Cardiac fibroblast (primary cell): ENCODE results near the gene DMAC1.

Source experiments
- DNase-seq, 2 donors: peaks; one replicate each; pipeline versions ENCODE4 v3.0.0 to v3.0.0-alpha.2; 2010; ENCODE audit warnings: low read depth in 2 of 2
- H3K4me3 ChIP-seq, 2 donors: replicated peaks in 1 of 2; 1 replicate in 1 of 2; 2 replicates in 1 of 2; pipeline ENCODE4 v1.5.1; 2011; ENCODE audit warnings: low read depth in 2 of 2, low read length in 2 of 2, mild to moderate bottlenecking in 2 of 2, moderate library complexity in 1 of 2
- CTCF ChIP-seq: IDR thresholded peaks from one replicate; pipeline ENCODE4 v1.5.1; 2011; ENCODE audit warnings: low read depth, mild to moderate bottlenecking, low read length, inconsistent platforms

Gene DMAC1, protein sequence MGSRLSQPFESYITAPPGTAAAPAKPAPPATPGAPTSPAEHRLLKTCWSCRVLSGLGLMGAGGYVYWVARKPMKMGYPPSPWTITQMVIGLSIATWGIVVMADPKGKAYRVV

GRCh38 chr9:7799234-7799943, at the start of gene DMAC1:
Gene DMAC1 (minus strand): TSS chr9:7799778. CDS start chr9:7799734, 44 bp downstream.
- H3K4me3 ChIP-seq, result peak within 1 kb of the TSS; percentile 72 to 86
- peak; percentile 87 to 89 for DNase-seq

DNA sequence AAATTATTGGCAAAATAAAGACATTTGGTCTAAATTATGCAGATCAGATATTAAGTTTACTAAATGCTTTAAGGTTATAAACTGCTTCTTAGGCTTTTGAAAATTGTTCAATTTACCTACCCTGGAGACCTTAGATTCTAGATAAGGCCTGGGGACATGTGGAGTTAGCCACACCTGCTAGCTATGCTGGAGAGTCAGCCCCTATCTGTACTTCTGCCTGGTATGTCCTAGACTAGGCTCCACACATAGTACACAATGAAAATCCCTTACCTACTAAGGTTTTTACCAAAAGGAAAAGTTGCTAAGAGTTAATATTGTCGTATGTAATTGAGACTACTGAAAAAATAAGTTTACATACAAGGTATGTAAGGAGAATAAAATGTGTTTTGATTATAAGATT, 49.8 kb upstream of the DMAC1 start:
- H3K4me3 ChIP-seq, result no peak overlapping the region
- DNase-seq, result no peak
- TF ChIP-seq CTCF, result no peak

More at GRCh38 chr9:7799234-7799943, at the start of gene DMAC1:
- no peak for TF ChIP-seq CTCF

GRCh38 chr9:7848498-7848897, 48.9 kb upstream of the DMAC1 start:
- no peak overlapping the region for H3K4me3 ChIP-seq
- DNase-seq, result no peak
- no peak for TF ChIP-seq CTCF

GRCh38 chr9:7844242-7844641, 44.7 kb upstream of the DMAC1 start:
- H3K4me3 ChIP-seq, result no peak overlapping the region
- peak; percentile 6 for TF ChIP-seq CTCF
- peak; percentile 5 to 11 for DNase-seq

DNA sequence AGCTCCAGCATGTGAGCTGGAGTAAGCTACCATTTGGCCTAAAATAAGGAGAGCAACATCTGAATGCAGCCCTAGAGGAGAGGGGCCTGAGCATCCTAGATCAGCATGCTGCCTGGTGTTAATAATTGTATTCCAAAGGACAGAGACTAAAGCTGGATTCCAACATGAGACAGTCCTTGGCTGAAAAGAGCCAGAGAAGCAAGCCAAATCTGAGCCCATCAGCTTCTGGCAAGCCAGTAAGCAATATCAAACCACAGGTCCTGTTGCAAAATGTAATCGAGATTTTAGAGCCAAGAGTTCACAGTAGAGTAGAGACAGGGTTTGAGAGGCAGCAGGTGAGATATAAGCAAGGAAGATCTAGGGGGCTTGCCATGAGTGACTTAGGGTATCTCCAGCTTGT, 42.3 kb upstream of the DMAC1 start:
- TF ChIP-seq CTCF, result no peak
- DNase-seq, result no peak
- H3K4me3 ChIP-seq, result no peak overlapping the region

DNA sequence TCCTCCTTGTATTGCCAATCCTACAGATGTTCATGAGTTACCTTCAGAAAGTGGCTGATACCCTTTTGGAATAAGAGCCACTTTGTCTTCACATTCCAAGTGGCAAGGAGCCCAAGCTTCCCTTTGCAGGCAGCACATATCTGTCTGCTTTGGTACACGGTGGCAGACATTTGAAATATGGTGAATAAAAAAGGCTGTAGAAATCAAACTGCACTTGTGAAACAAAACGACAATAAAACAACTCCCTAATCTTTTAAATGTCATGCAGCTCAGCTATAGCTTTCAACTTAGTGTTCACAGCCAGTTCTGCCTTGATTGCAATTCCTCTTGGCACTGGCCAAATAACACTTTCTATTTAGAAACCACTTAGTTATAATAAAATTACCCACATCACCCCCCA, 35.0 kb upstream of the DMAC1 start:
- TF ChIP-seq CTCF, result no peak
- no peak overlapping the region for H3K4me3 ChIP-seq
- no peak for DNase-seq

- no peak for TF ChIP-seq CTCF
- H3K4me3 ChIP-seq, result no peak overlapping the region
- no peak for DNase-seq
These were observed 28.8 kb upstream of the DMAC1 start for GRCh38 chr9:7828334-7828733.
